Measurements from ENCODE around the gene HCN3. TPM values are rescaled to one million over a fixed set of nuclear protein-coding genes. Genes with fewer than 3 reads are reported as not detected.

The HCN3 gene
- total RNA-seq, 1 donor from 2014 or later, result 2.9 TPM

- intact Hi-C loops (cut with micrococcal nuclease), result loop anchor here (10.0 kb wide), 2 partner anchors 187 to 647 kb away; partner anchors contain the start of gene ARHGEF2
These were observed 50.7 kb downstream of the HCN3 start for GRCh38 chr1:155327981-155328380.

GRCh38 chr1:155328856-155329255 lies 51.6 kb downstream of the HCN3 start:
- intact Hi-C loops (cut with micrococcal nuclease), result loop anchor here (10.0 kb wide), 2 partner anchors 186 to 646 kb away; partner anchors contain the start of gene ARHGEF2

- intact Hi-C loops (cut with micrococcal nuclease), result loop anchor here (10.0 kb wide), 2 partner anchors 185 to 645 kb away; partner anchors contain the start of gene ARHGEF2
These were observed 52.8 kb downstream of the HCN3 start for GRCh38 chr1:155329980-155330598.

GRCh38 chr1:155334962-155335361 lies 57.7 kb downstream of the HCN3 start:
- intact Hi-C loops (cut with micrococcal nuclease), result no loop called here

Other genes starting within 250 kb of the HCN3 start
- gene DCST2, start 243.7 kb upstream of the HCN3 start, total RNA-seq, result 0.16 and 0.23 TPM in 2 replicates
- gene DCST1, start 243.6 kb upstream of the HCN3 start, total RNA-seq, result not detected in 2 replicates
- gene ADAM15, start 226.1 kb upstream of the HCN3 start, total RNA-seq, result 47.0 and 51.4 TPM in 2 replicates
- 6.0 and 6.8 TPM in 2 replicates for gene EFNA4, start 213.7 kb upstream of the HCN3 start, total RNA-seq
- gene EFNA3, start 198.6 kb upstream of the HCN3 start, total RNA-seq, result 2.3 and 2.4 TPM in 2 replicates
- gene EFNA1, start 149.6 kb upstream of the HCN3 start, total RNA-seq, result not detected in 2 replicates
- 32.1 and 35.4 TPM in 2 replicates for gene SLC50A1, start 141.6 kb upstream of the HCN3 start, total RNA-seq
- 40.4 and 41.6 TPM in 2 replicates for gene DPM3, start 136.9 kb upstream of the HCN3 start, total RNA-seq
- 220 and 221 TPM in 2 replicates for gene KRTCAP2, start 104.2 kb upstream of the HCN3 start, total RNA-seq
- 15.2 and 17.3 TPM in 2 replicates for gene TRIM46, start 103.6 kb upstream of the HCN3 start, total RNA-seq
- gene THBS3, start 69.6 kb upstream of the HCN3 start, total RNA-seq, result 13.7 and 13.8 TPM in 2 replicates
- 38.8 and 40.9 TPM in 2 replicates for gene MTX1, start 68.8 kb upstream of the HCN3 start, total RNA-seq
- gene ENTREP3, start 22.0 kb upstream of the HCN3 start, total RNA-seq, result 19.2 and 21.4 TPM in 2 replicates
- gene SCAMP3, start 15.1 kb upstream of the HCN3 start, total RNA-seq, result 89.7 and 96.1 TPM in 2 replicates
- gene CLK2, start 4.0 kb upstream of the HCN3 start, total RNA-seq, result 89.5 and 91.9 TPM in 2 replicates
- gene PKLR, start 24.0 kb downstream of the HCN3 start, total RNA-seq, result not detected in 2 replicates
- 210 TPM in 2 replicates for gene FDPS, start 31.4 kb downstream of the HCN3 start, total RNA-seq
- gene RUSC1, start 43.4 kb downstream of the HCN3 start, total RNA-seq, result 28.1 and 28.6 TPM in 2 replicates